Measurements from ENCODE around the gene FPR2. TPM values are rescaled to one million over a fixed set of nuclear protein-coding genes. Genes with fewer than 3 reads are reported as not detected.

Gene FPR2
- total and polyA plus RNA-seq, 9 of the 15 experiments (the other 6 are each of a cell fraction or from before 2014, with no cell fraction given): 0.03 to 0.15 (median 0.07) TPM; not detected in 6

- CTCF ChIA-PET (ENCODE audit: low intra/inter-chr PET ratio): interaction anchor here (0.6 to 1.1 kb wide), 5 partner anchors 9 to 1446 kb away, joined by 3 to 9 read pairs (median 3); no protein-coding TSS in a partner anchor
- no peaks in the 10 kb centered on the region for H3K9me1 ChIP-seq (ENCODE audit: control insufficient read depth, insufficient read depth, low read length)
- H3K9me3 ChIP-seq (replicated peaks; ENCODE audit: control insufficient read depth, insufficient read depth, low read depth, low read length): no peaks in the 10 kb centered on the region
- no peak overlapping the region for H2AFZ ChIP-seq (ENCODE audit: low read depth, low read length)
- FAIRE-seq (peak; percentile 67), DNase-seq (ENCODE audit: extremely low read depth in 1 of 4, low spot score in 3 of 4) (peak in 2 of 4 experiments; percentile 50 to 65), ATAC-seq (peak; percentile 75)
- 22% methylated on average over 9 of the region's 9 CpGs for WGBS (ENCODE audit: insufficient coverage, low coverage, missing lambda C conversion rate)
- no peaks in the 10 kb centered on the region for H3K79me2 ChIP-seq (ENCODE audit: control insufficient read depth, insufficient read depth, low read length)
- H4K20me1 ChIP-seq (replicated peaks; ENCODE audit: control insufficient read depth, insufficient read depth, low read length): no peaks in the 10 kb centered on the region
- H3K4me3 ChIP-seq: no peak overlapping the region
- H3K9ac ChIP-seq (ENCODE audit: insufficient read depth in 1 of 2, low read depth in 2 of 2, low read length in 2 of 2): no peak overlapping the region
- no peak overlapping the region for H3K4me2 ChIP-seq (ENCODE audit: insufficient read depth, low read length)
- H3K4me1 ChIP-seq (replicated peaks in 1 of 2; ENCODE audit: control insufficient read depth in 2 of 2, insufficient read depth in 2 of 2, low read length in 2 of 2): peaks cover 0 to 13% of the 10 kb centered on the region in 2 experiments; a peak in 2 of 5 replicates
- H3K27ac ChIP-seq (ENCODE audit: extremely low read depth, low read depth, low read length): no peak overlapping the region
- intact Hi-C loops (cut with micrococcal nuclease) (loop anchor here (1.0 kb wide), 1 partner anchor 65 kb away; no protein-coding TSS in a partner anchor), in situ Hi-C loops (cut with MboI) (loop anchor here (5.0 kb wide), 1 partner anchor 65 kb away; no protein-coding TSS in a partner anchor)
- peaks cover 0 to 7% of the 10 kb centered on the region in 2 experiments; a peak in 2 of 5 replicates for H3K27me3 ChIP-seq (ENCODE audit: control insufficient read depth in 2 of 2, insufficient read depth in 2 of 2, low read length in 2 of 2)
- BruUV-seq (replicated peaks): no TSS peak
- POLR2A ChIA-PET: interaction anchor here (1.1 kb wide), 1 partner anchor 14 kb away, joined by 3 read pairs; no protein-coding TSS in a partner anchor
- H3K36me3 ChIP-seq (ENCODE audit: control insufficient read depth, insufficient read depth, low read length): no peaks in the 10 kb centered on the region
- TF ChIP-seq ZNF561 (CRISPR knock-in tag; conservative IDR thresholded peaks at IDR 0.05) (no peak), RAD21 (CRISPR knock-in tag; conservative IDR thresholded peaks at IDR 0.05 in 1 of 2, IDR thresholded peaks at IDR 0.05 in 1 of 2) (peak; percentile 32 to 57; a peak in 3 of 4 replicates), ZNF324 (CRISPR knock-in tag; IDR thresholded peaks at IDR 0.05) (0 out of 2 replicates have a peak, but pooled peaks have one; percentile 13), FOXP4 (CRISPR knock-in tag; IDR thresholded peaks at IDR 0.05; ENCODE audit: borderline replicate concordance) (no peak), HDAC6 (IDR thresholded peaks at IDR 0.05; ENCODE audit: low read depth, low read length) (no peak), RFX7 (CRISPR knock-in tag; IDR thresholded peaks at IDR 0.05) (no peak), HDAC2 (IDR thresholded peaks at IDR 0.05) (no peak), STAT5B (CRISPR knock-in tag; IDR thresholded peaks at IDR 0.05) (no peak), IRF1 (CRISPR knock-in tag; IDR thresholded peaks at IDR 0.05; ENCODE audit: borderline replicate concordance) (no peak), PML (IDR thresholded peaks at IDR 0.05; ENCODE audit: low read length) (no peak), SRSF1 (IDR thresholded peaks at IDR 0.05; ENCODE audit: low read depth, low read length) (no peak), TARDBP (IDR thresholded peaks at IDR 0.05) (no peak), POLR2G (IDR thresholded peaks at IDR 0.05; ENCODE audit: low read depth, low read length) (no peak), CTCF (IDR thresholded peaks at IDR 0.05 in 2 of 3, conservative IDR thresholded peaks at IDR 0.05 in 1 of 3; ENCODE audit: insufficient read depth in 2 of 3, low read depth in 1 of 3, low read length in 3 of 3) (peak; percentile 59 to 70 (median 63)), CEBPB (tag; IDR thresholded peaks at IDR 0.05) (no peak), NBN (IDR thresholded peaks at IDR 0.05; ENCODE audit: low read depth) (no peak), NR2C1 (IDR thresholded peaks at IDR 0.05) (no peak), NR2C1 (tag; IDR thresholded peaks at IDR 0.05) (no peak), POLR3A (IDR thresholded peaks at IDR 0.05; ENCODE audit: borderline replicate concordance, extremely low read depth, insufficient read depth, insufficient read length) (no peak)
Observed at GRCh38 chr19:51712461-51713081, 48.4 kb upstream of the FPR2 start.

Measured in K562 (cell line).